ENCODE data around the gene CDH23. TPM values are rescaled to one million over a fixed set of nuclear protein-coding genes. Genes with fewer than 3 reads are reported as not detected.

CDH23 gene
- polyA plus RNA-seq, 2 of the 4 experiments (the other 2 are of a cell fraction): 1.1 to 2.3 TPM

- TF ChIP-seq POLR2AphosphoS2 (conservative IDR thresholded peaks at IDR 0.05; ENCODE audit: low read length): no peak
- TF ChIP-seq PHF8 (IDR thresholded peaks at IDR 0.05; ENCODE audit: borderline replicate concordance, low read depth): no peak
- no peak for TF ChIP-seq JUN (IDR thresholded peaks at IDR 0.05)
Measured at GRCh38 chr10:71520042-71520441, 123.3 kb downstream of the CDH23 start (continued).

GRCh38 chr10:71521504-71522441 lies 125.1 kb downstream of the CDH23 start:
- Histone ChIP-seq H3K27ac (no peak overlapping the region), H3K4me1 (no peaks in the 10 kb centered on the region), H3K4me2 (no peak overlapping the region), H3K4me3 (no peak overlapping the region), H3K9me3 (no peaks in the 10 kb centered on the region)
- ATAC-seq (no peak), FAIRE-seq (no peak), DNase-seq (ENCODE audit: low read depth in 1 of 2, low spot score in 1 of 2) (no peak)
- 59% methylated on average over 14 of the region's 14 CpGs for whole genome bisulfite sequencing (ENCODE audit: missing lambda C conversion rate)
- POLR2A ChIA-PET: no interaction called here
- CTCF ChIA-PET: interaction anchor here (0.9 to 1.7 kb wide), 6 partner anchors 13 to 187 kb away, joined by 3 to 6 read pairs (median 4); no protein-coding TSS in a partner anchor
- TF ChIP-seq, protein P1, sequence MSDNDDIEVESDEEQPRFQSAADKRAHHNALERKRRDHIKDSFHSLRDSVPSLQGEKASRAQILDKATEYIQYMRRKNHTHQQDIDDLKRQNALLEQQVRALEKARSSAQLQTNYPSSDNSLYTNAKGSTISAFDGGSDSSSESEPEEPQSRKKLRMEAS (IDR thresholded peaks at IDR 0.05): no peak

GRCh38 chr10:71522442-71523144 lies 125.9 kb downstream of the CDH23 start:
- ATAC-seq: peak in 1 of 2 experiments; percentile 58; a peak in 3 of 6 replicates
- CTCF ChIA-PET: interaction anchor here (0.8 to 1.7 kb wide), 9 partner anchors 13 to 186 kb away, joined by 3 to 7 read pairs (median 3); no protein-coding TSS in a partner anchor
- TF ChIP-seq CBX2 (IDR thresholded peaks at IDR 0.05; ENCODE audit: borderline replicate concordance, low read depth): no peak
- no peak for TF ChIP-seq HEYL (CRISPR knock-in tag; IDR thresholded peaks at IDR 0.05)
- no peak for TF ChIP-seq ELK1 (IDR thresholded peaks at IDR 0.05; ENCODE audit: low read depth, low read length)
- TF ChIP-seq ZNF302 (CRISPR knock-in tag; IDR thresholded peaks at IDR 0.05): no peak
- no peak for TF ChIP-seq JUN (IDR thresholded peaks at IDR 0.05)
- no peak for TF ChIP-seq CBX8 (IDR thresholded peaks at IDR 0.05)
- no peak for TF ChIP-seq ZSCAN20 (CRISPR knock-in tag; IDR thresholded peaks at IDR 0.05)
- TF ChIP-seq PBX3 (IDR thresholded peaks at IDR 0.05): no peak
- no peak for TF ChIP-seq MAZ (IDR thresholded peaks at IDR 0.05; ENCODE audit: borderline replicate concordance, low read depth, low read length)
- no peak for TF ChIP-seq HOXA7 (CRISPR knock-in tag; IDR thresholded peaks at IDR 0.05)
- no peak for TF ChIP-seq FOSL2 (IDR thresholded peaks at IDR 0.05)
- TF ChIP-seq FOSL2 (CRISPR knock-in tag; IDR thresholded peaks at IDR 0.05): no peak
- TF ChIP-seq EP300 (IDR thresholded peaks at IDR 0.05): no peak
- no peak for TF ChIP-seq HDAC2 (IDR thresholded peaks at IDR 0.05)

DNA sequence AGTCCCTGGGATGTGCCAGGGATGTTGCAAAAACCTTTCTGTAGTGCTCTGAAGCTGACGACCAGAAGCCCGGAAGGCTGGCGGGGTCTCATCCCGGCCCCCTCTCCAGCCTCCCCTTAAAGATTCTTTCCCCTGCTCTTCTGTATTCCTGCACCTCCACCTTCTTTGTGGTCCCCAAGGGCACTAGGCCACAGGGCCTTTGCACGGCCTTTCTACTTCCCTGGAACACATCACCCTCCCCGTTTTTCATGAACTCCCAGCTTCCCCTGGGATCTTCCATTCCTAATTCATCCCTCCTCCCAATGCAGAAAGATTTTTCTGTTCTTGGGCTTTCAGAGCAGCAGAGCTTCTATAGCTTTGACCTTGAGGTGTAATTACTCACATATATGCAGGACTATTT lies 127.0 kb downstream of the CDH23 start:
- WGBS (ENCODE audit: missing lambda C conversion rate): 33% methylated on average over 6 of the region's 6 CpGs
- Histone ChIP-seq H3K4me1 (no peaks in the 10 kb centered on the region), H3K4me2 (no peak overlapping the region), H3K27ac (no peak overlapping the region), H3K9me3 (no peaks in the 10 kb centered on the region), H3K4me3 (no peak overlapping the region)
- TF ChIP-seq POLR2A (IDR thresholded peaks at IDR 0.05; ENCODE audit: low read length): no peak
- TF ChIP-seq TP53 (CRISPR knock-in tag; IDR thresholded peaks at IDR 0.05): no peak
- DNase-seq (ENCODE audit: low read depth in 1 of 2, low spot score in 1 of 2) (no peak), ATAC-seq (no peak), FAIRE-seq (no peak)
- ChIA-PET CTCF (interaction anchor here (1.5 kb wide), 1 partner anchor 46 kb away, joined by 7 read pairs; no protein-coding TSS in a partner anchor), POLR2A (no interaction called here)

More at GRCh38 chr10:71522442-71523144, 125.9 kb downstream of the CDH23 start:
- no peak overlapping the region for H3K4me3 ChIP-seq
- DNase-seq (ENCODE audit: low read depth in 1 of 2, low spot score in 1 of 2) (no peak), FAIRE-seq (no peak)
- H3K4me1 ChIP-seq: no peaks in the 10 kb centered on the region
- H3K9me3 ChIP-seq: no peaks in the 10 kb centered on the region
- POLR2A ChIA-PET: no interaction called here
- WGBS (ENCODE audit: missing lambda C conversion rate): 46% methylated on average over 5 of the region's 5 CpGs
- H3K27ac ChIP-seq: no peak overlapping the region
- no peak overlapping the region for H3K4me2 ChIP-seq

All from A549 (cell line).